HG03520 (cell line): Measurements from ENCODE around the gene CPNE7.

Experiments used
- ATAC-seq: cut with Tn5 transposase; IDR thresholded peaks from one replicate; pipeline ENCODE4 v1.9.1; 2021; ENCODE audit warnings: mild to moderate bottlenecking, moderate library complexity; ENCODE audit not compliant: unreplicated experiment

Gene CPNE7

GRCh38 chr16:89601906-89602272 lies 26.3 kb downstream of the CPNE7 start:
- ATAC-seq, result no peak

- no peak for ATAC-seq
Observed at GRCh38 chr16:89602273-89602951, 26.9 kb downstream of the CPNE7 start.

GRCh38 chr16:89602952-89603590 lies 27.5 kb downstream of the CPNE7 start:
- ATAC-seq, result no peak

- ATAC-seq, result no peak
Observed at GRCh38 chr16:89604764-89605163, 29.2 kb downstream of the CPNE7 start.

- ATAC-seq, result no peak
Observed at GRCh38 chr16:89605186-89605970, 29.8 kb downstream of the CPNE7 start.

GRCh38 chr16:89606006-89606405 lies 30.4 kb downstream of the CPNE7 start:
- no peak for ATAC-seq

- no peak for ATAC-seq
Observed at GRCh38 chr16:89607453-89607852, 31.9 kb downstream of the CPNE7 start.

GRCh38 chr16:89607937-89608740 lies 32.6 kb downstream of the CPNE7 start:
- no peak for ATAC-seq

- ATAC-seq, result no peak
Observed at GRCh38 chr16:89610108-89610453, 34.5 kb downstream of the CPNE7 start.

GRCh38 chr16:89612415-89613166 lies 37.0 kb downstream of the CPNE7 start:
- ATAC-seq, result no peak

GRCh38 chr16:89613231-89613953 lies 37.8 kb downstream of the CPNE7 start, which contains the start of gene DPEP1:
TSS of gene DPEP1 (plus strand) at chr16:89613642. CDS start at chr16:89630411, 16,769 bp downstream.
- no peak for ATAC-seq

GRCh38 chr16:89613954-89614459 lies 38.4 kb downstream of the CPNE7 start:
- ATAC-seq, result no peak

- no peak for ATAC-seq
Observed at GRCh38 chr16:89615176-89615575, 39.6 kb downstream of the CPNE7 start.

GRCh38 chr16:89615596-89616090 lies 40.1 kb downstream of the CPNE7 start:
- no peak for ATAC-seq

GRCh38 chr16:89616623-89617022 lies 41.1 kb downstream of the CPNE7 start:
- ATAC-seq, result no peak

- no peak for ATAC-seq
Observed at GRCh38 chr16:89617036-89617435, 41.5 kb downstream of the CPNE7 start.

GRCh38 chr16:89618109-89618998 lies 42.8 kb downstream of the CPNE7 start:
- no peak for ATAC-seq

- ATAC-seq, result no peak
Observed at GRCh38 chr16:89619840-89620239, 44.3 kb downstream of the CPNE7 start.
